A172 (cell line): ENCODE measurements around the gene ADGRG3. TPM values are rescaled to one million over a fixed set of nuclear protein-coding genes. Genes with fewer than 3 reads are reported as not detected.
"Not testable (repeated sequence)": the region's sequence is repeated elsewhere in the genome, so short reads cannot be mapped to it uniquely, and the experiment has no call there.

ENCODE experiments used
- DNase-seq: peaks from one replicate; pipeline ENCODE4 v3.0.0-alpha.2; 2015; ENCODE audit warnings: low spot score
- total RNA-seq: library from RNA; depleted of rRNA; stranded (reverse); fragments of >200 nt; shearing (Covaris generic); gene quantifications from 2 replicates; pipeline ENCODE4 v1.2.3, GENCODE V29; 2014

Gene ADGRG3
- total RNA-seq, 1 experiment from 2014 or later = not detected

DNA sequence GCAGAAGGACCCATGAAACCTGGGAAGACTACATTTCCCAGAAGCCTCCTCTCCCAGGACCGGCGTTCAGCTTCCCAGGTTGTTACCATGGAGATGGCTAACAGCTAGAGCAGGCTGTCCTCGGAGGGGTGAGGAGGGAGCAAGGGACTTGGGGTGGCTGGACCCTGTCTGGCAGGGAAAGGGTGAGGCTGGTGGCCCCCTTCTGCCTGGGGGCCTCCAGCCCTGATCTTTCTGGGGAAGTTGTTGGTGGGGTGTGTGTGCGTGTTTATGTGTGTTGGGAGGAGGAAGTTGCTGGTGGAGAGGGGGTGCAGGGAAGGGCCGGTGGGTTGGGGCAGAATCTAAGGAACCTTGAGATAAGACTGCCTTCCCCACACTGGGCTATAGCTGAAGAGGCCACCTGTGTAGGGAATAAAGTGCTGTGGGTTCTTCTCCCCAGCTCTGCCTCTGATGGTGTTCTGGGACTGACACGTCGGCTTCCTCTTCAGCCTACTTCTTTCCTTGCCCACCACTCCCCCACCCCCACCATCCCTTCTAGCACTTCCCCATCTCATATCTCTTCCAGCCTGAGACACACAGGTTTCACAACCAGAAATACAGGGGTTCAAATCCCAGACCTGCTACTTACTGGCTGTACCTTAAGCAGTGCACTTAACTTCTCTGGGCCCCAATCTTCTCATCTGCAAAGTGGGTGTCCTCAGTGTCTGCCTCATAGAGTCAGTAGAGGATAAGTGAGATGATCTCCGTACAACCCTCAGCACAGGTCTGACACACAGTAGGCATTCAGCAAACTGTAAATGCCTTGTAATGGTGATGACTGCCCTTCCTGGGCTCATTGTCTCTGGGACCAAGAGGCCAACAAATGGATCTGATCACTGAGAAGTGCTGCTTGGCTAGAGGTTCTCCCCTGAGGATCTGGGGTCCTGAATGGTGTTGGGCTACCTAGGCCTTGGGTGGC is 26.9 kb downstream of the ADGRG3 start, which contains the start of gene DRC7:
Gene DRC7 (plus strand): TSS at position 82 of the 955 bp plus-strand sequence. CDS start 3,144 bp downstream, outside the sequence.
- DNase-seq = peak; percentile 28

DNA sequence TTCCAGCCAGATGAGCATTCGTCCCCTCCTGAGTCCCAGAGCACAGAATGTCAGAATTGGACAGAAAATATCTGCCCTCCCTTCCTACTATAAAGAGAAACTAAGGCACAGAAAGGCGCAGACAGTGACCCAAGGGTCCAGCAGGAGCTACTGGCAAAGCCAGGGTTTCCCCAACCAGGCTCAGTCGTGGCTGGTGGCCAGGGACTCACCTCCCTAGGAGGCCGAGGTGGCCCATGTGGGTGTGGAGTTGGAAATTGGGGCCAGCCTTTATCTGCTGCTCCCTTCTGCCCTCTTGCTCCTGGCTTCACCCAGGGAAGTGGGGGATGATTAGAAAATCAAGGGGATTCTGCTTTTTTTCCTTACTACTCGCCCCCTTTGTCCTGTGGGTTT is 27.6 kb downstream of the ADGRG3 start:
- DNase-seq = no peak

DNA sequence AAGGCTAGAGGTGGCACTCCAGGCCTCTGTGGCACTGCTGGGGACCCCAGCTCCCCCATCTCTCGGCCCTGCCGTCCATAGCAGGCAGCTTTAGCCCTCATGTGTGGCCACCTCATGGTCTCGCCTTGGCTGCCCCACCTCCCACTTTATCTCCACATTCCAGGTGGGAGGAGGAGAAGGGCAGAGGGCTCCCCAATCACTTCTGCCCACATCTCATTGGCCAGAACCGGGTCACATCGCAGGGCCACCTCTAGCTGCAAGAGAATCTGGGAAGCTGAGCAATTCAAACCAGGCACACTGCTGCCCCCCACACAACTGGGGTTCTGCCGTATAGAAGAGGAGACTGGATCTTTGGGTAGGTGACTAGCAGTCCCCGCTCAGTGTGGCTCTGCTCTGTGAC is 28.1 kb downstream of the ADGRG3 start:
- DNase-seq = no peak

DNA sequence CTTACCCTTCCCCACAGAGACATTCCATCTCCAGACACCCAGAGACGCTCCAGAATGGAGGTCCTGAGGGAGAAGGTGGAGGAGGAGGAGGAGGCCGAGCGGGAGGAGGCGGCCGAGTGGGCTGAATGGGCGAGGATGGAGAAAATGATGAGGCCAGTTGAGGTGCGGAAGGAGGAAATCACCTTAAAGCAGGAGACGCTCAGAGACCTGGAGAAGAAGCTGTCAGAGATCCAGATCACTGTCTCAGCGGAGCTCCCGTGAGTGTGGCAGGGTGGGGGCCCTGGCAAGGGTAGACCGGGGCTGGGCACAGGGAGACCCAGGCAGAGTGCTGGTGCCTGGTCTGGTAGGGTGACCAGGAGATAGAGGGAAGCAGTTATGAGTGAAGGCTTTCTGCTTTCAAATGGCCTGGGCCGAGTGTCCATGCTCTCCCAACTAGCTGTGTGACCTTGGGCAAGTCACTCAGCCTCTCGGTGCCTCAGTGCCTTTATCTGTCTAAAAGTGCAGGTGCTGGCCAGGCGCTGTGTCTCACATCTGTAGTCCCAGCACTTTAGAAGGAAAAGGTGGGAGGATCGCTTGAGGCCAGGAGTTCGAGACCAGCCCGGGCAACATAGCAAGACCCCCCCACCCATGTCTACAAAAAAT is 29.9 kb downstream of the ADGRG3 start:
- DNase-seq = no peak

DNA sequence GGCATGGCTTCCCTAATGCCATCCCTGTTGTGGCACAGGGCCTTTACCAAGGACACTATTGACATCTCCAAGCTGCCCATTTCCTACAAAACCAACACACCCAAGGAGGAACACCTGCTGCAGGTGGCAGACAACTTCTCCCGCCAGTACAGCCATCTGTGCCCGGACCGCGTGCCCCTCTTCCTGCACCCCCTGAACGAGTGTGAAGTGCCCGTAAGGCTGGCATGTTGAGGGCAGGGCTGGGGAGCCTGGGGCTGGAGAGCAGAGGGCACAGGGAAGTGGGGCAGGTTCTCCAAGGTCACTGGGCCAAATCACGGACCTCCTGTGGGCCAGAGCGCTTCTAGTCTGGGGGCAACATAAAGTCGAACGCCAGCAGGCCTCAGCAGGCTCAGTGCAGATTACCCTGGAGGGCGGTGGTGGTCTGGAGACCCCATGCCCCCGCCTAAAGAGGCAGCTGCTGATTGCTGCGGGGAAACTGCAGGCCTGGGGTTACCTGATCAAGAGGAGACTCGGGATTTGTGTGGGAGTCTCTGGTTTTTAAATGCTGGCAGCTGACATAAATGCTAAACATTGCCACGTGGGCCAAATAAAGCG is 30.8 kb downstream of the ADGRG3 start:
- DNase-seq = no peak

DNA sequence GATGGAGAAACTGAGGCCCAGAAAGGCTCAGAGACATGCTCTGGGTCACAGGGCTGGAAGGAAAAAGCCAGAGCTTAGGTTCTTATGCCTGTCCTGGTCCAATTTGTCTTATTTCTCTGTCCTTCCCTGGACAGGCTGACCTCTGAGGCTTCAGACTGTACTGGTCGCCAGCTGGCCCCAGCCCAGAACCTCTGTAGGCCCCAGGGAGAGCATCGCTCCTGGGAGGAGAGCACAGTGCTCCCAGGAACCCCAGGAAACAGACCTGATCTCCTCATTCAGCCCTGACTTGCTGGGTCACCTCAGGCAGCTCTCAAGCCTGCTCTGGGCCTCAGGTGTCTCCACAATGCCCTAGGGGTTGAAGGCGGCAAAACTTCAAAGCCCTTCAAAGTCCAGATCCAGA is 31.4 kb downstream of the ADGRG3 start:
- no peak for DNase-seq

DNA sequence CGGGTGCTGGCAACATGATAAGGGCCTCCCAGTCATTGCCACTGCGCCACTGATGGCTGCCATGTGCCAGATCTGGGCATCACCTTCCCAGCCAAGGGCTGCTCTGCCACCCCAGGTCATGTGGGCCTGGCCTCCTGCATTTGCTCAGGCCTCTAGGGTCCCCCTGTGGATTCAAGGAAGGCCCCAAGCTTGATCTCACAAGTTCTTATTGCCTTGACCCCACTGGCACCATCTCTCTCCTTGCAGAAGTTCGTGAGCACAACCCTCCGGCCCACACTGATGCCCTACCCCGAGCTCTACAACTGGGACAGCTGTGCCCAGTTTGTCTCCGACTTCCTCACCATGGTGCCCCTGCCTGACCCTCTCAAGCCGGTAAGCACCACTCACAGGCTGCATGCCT is 31.8 kb downstream of the ADGRG3 start:
- DNase-seq = no peak

DNA sequence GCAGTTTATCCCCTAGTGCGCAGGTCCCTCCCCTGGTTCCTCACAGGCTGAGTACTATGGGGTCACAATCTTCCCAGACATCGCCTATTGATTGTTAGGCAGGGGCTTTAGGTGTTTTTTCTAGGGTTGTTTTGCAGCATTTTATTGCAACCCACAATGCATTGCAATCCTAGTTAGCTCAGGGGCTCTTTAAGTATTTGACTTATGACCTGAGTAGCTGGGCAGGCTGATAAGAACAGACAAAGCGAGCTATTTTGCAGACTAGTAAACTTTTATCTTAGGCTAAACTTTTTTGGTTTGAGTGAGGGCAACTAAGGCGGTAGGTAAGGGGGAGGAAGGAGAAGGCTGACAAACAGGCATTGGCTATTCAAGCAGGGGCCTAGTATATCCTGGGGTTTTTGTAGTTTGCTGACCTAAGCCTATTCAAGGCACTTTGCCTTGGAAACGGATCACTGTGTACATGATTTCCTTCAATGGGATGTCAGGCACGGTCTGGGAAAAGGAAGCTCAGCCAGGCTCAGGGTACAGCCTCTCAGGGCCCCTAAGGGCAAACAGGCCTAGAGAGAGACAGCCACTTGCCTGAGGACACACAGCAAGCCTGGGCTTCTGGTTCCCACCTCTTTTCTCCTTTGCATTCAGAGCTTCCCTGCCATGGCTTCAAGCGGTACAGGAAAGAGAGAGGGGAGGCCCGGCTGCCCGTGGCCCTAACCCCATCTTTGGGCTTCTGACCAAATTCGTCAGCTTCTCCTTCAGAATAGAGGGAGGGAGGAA is 32.9 kb downstream of the ADGRG3 start:
- DNase-seq = no peak

DNA sequence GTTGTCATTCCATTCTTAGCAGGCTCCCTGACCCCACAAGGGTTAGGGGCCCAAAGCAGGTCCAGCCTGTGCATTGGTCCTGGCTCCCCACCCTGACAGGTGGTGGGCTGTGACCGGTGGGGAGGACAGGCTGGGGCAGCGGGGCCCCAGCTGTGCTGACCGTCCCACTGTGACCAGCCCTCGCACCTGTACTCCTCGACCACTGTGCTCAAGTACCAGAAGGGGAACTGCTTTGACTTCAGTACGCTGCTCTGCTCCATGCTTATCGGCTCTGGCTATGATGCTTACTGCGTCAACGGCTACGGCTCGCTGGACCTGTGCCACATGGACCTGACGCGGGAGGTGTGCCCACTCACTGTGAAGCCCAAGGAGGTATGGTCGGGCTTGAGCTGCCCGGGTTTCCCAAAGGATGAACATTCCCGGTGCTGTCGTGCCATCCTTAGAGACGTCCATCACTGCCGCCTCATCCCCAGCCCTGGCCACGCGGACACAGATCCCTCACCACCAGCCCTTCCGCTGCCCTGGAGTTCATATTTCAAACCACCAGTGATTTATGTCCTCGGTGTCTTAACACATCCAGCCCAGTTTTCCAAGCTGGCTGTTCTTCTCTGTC is 33.8 kb downstream of the ADGRG3 start:
- no peak for DNase-seq

DNA sequence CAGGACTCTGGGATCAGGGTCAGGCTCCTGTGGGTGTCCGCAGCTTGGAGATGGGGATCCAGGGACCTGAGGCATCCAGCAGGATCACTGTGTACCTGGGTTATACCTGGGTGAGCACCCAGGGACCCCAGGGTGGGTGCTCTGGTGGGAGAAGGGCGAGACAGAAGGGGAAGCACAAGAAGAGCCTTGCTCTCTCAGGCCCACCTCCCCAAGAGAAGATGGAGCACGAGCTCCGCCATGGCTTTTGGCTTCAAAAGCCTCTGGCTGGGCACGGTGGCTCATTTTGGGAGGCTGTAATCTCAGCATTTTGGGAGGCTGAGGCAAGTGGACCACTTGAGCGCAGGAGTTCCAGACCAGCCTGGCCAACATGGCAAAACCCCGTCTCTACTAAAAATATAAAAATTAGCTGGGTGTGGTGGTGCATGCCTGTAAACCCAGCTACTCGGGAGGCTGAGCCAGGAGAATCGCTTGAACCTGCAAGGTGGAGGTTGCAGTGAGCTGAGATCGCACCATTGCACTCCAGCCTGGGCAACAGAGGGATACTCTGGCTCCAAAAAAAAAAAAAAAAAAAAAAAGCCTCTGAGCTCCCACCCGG is 35.4 kb downstream of the ADGRG3 start:
- no peak for DNase-seq

DNA sequence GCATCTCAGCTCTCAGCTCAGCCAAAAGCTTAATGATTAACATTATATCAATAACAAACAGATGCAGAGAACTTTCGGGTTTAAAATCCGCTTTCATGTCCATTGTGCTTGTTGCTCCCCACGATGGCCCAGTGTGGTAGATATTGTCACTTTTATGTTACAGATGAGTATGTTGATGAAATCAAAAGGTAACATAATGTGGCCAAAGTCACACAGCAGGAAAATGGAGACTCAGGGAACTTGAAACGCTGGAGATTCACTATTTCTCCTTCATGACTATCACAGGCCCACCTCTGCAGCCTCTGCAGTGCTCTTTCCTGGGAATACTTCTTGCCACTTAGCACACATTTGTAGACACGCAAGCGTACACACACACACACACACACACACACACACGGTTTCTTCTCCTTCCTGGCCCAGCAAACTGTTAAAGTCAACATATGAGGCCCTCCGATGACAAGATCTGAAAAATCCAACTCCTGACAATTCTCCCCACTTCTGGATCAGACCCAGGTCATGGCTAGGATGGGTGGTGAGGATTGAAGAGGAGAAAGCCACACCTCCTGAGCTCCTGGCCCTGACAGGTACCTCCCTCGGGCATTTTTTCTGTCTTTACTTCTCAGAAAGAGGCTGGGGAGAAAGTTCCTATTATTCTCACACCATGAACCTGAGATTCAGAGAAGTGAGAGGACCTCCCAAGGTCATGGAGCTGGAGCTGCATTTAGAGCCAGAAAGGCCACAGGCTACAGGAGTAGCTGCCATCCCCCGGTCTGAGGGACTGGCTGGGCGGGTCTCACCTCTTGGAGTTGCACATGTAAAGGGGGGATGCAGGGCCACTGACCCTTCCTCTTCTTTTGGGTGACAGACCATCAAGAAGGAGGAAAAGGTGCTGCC is 36.2 kb downstream of the ADGRG3 start:
- no peak for DNase-seq

DNA sequence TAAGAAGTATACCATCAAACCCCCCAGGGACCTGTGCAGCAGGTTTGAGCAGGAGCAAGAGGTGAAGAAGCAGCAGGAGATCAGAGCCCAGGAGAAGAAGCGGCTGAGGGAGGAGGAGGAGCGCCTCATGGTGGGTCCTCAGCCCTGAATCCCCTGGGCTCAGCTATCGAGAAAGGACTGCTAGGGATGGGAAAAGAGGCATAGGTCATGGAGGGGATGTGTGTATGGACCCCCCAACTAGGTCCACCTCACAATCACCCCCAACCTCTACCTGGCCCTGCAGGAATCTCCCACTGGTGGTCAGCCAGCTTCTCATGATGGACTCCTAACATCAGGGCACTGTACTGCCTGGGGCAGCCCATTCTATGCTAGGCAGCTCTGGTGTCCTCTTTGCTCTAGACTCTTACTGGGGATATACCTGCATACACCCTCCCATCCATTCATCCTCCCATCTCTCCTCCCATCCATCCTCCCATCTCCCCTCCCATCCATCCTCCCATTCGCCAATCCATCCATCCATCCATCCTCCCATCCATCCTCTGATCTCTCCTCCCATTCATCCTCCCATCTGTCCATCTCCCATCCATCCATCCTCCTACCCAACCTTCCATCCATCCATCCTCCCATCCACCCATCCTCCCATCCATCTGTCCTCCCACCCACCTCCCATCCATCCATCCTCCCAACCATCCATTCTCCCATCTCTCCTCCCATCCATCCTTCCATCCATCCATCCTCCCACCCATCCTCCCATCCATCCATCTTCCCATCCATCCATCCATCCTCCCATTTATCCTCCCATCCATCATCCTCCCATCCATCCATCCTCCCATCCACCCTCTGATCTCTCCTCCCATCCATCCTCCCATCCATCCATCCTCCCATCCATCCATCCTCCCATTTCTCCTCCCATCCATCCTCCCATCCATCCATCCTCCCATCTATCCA is 37.1 kb downstream of the ADGRG3 start:
- DNase-seq = no peak

DNA sequence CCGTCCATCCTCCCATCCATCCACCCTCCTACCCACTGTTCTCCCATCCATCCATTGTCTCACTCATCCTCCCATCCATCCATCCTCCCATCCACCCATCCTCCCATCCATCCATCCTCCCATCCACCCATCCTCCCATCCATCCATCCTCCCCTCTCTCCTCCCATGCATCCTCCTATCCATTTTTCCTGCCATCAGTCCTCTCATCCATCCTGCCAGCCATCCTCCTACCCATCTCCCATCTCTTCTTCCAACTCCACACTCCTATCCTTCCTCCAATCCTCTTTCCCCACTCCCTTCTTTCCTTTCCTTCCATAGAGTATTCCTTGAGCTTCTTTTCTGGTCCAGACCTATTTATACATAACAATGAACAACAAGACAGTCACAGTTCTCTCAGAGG is 38.6 kb downstream of the ADGRG3 start:
- no peak for DNase-seq

DNA sequence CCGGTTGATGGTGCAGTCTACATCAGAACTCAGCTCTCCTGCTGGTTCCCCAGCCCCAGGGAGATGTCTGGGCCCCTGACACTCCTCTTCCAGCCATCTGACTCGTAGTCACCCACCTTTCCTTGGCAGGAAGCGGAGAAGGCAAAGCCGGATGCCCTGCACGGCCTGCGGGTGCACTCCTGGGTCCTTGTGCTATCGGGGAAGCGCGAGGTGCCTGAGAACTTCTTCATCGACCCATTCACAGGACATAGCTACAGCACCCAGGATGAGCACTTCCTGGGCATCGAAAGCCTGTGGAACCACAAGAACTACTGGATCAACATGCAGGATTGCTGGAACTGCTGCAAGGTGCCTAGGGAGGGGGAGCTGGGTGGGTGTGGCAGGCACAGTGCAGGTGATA is 39.2 kb downstream of the ADGRG3 start:
- DNase-seq = no peak

DNA sequence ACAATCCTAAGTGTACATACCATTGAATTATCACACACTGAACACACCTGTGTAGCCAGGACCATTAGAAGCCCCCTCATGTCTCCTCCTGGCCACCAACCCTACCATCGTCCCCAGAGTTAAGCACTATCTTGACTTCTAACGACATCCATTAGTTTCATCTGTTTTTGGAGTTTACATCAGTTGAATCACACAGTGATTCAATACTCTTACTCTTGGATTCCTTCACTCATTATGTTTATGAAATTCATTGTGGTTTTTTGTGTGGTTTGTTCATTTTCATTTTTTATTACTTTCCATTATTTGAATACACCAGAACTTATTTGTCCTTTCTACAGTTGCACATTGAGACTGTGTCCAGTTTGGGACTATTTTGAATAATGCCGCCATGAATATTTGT is 40.1 kb downstream of the ADGRG3 start:
- no peak for DNase-seq

DNA sequence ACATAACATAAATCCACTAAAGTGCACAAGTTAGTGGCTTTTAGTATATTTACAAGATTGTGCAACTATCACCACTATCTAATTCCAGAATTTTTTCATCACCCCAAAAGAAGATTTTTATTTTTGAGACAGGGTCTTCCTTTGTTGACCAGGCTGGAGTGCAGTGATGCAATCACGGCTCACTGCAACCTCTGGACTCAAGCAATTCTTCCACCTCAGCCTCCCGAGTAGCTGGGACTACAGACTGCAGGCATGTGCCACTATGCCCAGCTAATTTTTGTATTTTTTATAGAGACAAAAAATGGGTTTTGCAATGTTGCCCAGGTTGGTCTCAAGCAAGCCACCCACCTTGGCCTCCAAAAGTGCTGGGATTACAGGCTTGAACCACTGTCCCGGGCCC is 41.6 kb downstream of the ADGRG3 start:
- DNase-seq = no peak

DNA sequence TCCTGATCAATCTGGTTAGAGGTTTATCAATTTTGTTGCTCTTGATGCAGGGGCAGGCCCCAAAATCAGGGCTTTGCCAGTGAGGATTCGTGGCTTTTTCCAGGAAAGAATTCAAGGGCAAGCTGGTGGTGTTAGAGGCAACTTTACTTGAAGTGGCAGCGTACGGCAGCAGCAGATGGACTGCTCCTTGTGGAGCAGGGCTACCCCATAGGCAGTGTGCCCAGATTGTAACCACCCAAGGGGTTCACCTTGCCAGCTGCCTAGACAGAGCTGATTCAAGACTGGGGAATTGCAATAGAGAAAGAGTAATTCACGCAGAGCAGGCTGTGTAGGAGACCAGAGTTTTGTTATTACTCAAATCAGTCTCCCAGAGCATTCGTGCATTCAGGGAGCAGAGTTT is 43.2 kb downstream of the ADGRG3 start:
- no peak for DNase-seq

DNA sequence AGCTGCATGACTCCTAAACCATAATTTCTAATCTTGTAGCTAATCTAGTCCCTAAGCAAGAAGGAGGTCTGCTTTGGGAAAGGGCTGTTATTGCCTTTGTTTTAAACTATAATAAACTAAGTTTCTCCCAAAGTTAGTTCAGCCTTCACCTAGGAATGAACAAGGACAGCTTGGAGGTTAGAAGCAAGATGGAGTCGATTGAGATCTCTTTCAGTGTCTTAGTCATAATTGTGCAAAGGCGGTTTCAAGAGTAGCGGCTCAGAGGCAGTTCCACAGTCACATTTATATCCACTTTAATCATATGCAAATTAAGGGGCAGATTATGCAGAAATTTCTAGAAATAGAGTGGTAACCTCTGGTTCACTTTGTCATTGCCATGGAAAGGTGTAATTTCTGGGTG is 43.9 kb downstream of the ADGRG3 start:
- no peak for DNase-seq

DNA sequence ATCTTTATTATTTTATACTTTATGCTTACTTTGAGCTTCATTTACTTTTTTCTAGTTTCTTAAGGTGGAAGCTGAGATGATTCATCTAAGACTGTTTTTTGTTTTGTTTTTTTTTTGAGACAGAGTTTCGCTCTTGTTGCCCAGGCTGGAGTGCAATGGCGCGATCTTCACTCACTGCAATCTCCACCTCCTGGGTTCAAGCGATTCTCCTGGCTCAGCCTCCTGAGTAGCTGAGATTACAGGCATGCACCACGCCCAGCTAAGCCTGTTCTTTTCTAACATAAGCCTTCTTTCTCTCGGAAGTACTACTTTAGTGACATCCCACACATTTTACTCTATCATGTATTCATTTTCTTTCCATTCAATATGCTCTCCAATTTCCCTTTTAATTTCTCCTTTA is 44.5 kb downstream of the ADGRG3 start:
- not testable (repeated sequence) for DNase-seq
